GM04503 (cell line): ENCODE data around the gene CDH13.
A peak's percentile ranks its signal among the peaks of the same experiment; 100 is the strongest.

Experiments
- DNase-seq: peaks from one replicate; pipeline ENCODE4 v3.0.0-alpha.2; 2012; ENCODE audit warnings: low read depth

CDH13 gene

GRCh38 chr16:83307594-83307992, 680.8 kb downstream of the CDH13 start:
- no peak for DNase-seq

DNA sequence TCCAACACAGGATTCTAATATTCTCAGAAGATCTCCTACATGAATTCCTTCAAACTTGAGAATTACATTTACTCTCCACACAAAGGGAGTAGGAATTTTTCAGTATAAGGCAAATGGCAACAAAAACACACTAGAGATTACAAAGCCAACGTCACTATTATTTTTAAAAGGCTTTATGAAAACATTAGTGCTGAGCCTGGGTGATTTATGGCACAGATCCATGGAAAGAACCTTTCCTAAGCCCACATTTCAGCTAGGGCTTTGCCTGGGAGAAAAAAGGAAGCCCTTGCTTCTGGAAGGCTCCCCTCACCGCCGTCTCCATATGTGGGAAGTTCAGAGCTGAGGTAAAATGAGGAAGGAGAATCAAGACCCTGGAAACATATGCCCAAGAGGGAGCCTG, 681.6 kb downstream of the CDH13 start:
- DNase-seq: no peak

DNA sequence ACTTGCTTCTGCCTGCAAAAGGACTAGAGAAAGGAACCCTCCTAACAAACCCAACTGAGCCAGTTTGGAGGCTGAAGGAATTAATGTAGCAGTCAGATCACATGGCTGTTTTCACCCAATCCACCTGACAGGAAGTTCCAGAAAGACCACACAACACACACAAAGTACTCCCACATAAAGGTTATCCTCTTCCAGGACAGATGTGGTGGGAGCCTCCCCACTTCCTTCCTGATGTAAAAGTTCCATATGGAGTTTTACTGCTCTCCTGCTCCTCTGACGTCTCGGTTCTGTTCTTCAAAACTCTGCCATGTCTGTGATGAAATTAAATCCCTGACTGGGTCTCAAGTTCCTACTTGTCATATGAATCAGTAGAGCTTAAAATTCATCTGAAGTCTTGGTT, 684.0 kb downstream of the CDH13 start:
- no peak for DNase-seq

GRCh38 chr16:83312015-83312717, 685.4 kb downstream of the CDH13 start:
- DNase-seq: no peak

- no peak for DNase-seq
These were observed 686.0 kb downstream of the CDH13 start for GRCh38 chr16:83312718-83313245.

DNA sequence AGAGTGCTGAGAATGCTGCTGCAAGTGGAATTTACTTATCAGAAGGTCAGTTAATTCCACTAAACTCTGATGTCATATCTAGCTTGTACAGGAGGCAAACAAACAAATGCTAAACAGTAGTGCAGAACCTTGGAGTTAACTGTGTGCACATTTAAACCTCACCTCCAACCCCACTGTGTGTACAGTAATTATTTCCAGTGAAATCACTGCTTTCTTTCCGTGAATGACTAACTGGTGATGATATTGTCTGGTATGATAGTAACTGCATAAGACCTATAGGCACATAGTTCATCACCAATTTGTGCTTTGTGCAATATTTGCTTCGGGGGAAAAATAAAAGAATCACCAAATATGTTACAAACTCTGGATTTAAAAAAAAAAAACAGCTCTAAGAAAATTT, 688.5 kb downstream of the CDH13 start:
- no peak for DNase-seq

DNA sequence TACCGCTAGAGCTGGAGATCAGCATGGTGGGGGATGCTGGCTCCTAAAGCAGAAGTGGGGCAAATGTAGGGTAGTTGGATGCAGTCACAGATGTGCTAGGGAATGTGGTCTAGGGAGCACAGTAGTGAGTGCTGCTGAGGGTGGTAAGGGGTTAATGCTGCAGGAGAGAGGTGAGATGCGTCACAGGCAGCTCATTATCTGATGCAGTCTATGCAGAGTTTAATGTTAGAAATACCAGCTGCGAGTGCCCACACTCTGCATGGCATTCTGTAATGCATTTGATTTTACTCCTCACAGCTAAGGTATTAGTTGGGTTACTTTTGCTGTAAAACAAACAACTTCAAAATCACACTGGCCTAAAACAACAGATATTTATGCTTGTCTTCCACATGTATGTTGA, 689.7 kb downstream of the CDH13 start:
- DNase-seq: no peak

DNA sequence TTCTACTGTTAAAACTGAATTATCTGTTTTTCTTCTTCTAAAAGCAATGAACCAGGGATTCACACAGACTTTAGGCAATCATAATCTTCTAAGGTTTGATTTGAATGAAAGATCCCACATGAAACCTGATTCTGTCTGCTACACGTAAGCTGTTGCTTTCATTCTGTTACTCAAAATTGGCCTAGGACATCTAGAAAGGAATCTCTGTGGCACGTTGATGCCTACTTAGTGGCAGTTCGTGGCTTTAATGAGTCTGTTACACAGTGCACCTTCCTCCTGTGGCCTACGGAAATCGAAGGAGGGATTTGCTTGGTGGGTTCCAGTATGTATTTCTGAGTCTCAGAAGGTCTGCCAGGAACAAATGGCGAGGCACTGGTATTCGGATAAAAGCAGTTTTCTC, 691.6 kb downstream of the CDH13 start:
- no peak for DNase-seq

- peak; percentile 42 for DNase-seq
These were observed 702.2 kb downstream of the CDH13 start for GRCh38 chr16:83328936-83329335.

GRCh38 chr16:83329441-83329840, 702.7 kb downstream of the CDH13 start:
- no peak for DNase-seq

- no peak for DNase-seq
These were observed 703.5 kb downstream of the CDH13 start for GRCh38 chr16:83330251-83330650.

DNA sequence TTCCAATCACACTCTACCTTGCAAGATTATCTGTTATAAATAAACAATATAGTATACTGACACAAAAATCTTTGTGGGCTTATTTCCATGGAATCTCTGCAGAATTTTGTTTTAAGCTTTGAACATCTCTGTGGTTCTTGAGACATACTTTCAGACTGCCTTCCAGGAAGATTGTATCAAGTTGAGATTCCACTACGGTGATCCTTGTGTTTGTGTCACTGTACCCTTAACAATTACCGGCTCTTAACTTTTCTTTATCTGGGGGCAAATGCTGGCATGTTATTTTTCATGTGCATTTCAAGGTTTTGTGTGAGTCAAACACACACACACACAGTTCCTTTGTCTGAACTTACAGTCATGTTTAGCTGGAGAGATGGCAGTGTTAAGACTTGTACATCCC, 708.3 kb downstream of the CDH13 start:
- DNase-seq: no peak

GRCh38 chr16:83336603-83337002, 709.8 kb downstream of the CDH13 start:
- DNase-seq: peak; percentile 88

DNA sequence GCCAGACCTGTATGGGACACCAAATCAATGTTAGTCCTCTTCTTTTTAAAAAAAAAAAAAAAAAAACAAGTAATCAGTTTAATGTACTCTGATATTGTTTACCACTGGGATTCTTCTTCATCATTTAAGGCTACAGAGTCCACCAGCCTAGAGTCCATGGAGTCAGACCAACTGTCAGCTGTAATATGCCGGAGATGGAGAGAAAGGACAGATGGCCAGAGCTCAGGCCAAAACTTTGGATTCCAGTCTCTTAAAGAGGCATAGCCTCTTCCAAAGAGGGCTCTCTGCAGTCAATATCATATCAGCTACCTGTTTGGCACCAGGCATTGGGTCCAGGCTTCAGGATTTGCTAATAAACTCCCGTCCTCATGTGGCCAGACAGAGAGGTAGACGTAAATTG, 711.4 kb downstream of the CDH13 start:
- DNase-seq: no peak

DNA sequence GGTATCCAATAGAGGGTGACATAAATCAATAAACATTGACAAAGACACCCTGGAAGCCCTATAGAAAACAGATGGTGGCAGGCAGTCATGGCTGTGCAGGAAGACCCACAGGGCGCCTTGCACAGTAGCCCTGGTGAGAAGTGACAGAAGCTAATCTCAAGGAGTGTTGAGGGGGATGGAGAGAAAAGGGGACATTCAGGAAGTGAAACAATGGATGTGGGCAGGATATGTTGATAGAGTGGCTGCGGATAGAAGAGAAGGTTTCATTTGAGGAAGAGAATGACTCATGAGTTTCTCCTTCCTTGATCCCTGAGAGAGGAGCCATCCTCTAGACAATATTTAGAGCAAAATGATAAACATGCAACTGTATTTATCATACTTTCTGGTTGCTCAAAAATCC, 712.2 kb downstream of the CDH13 start:
- DNase-seq: no peak

- peak; percentile 93 for DNase-seq
These were observed 717.2 kb downstream of the CDH13 start for GRCh38 chr16:83343935-83344366.

GRCh38 chr16:83345846-83346640, 719.3 kb downstream of the CDH13 start:
- DNase-seq: no peak

- DNase-seq: no peak
These were observed 722.2 kb downstream of the CDH13 start for GRCh38 chr16:83348991-83349390.

DNA sequence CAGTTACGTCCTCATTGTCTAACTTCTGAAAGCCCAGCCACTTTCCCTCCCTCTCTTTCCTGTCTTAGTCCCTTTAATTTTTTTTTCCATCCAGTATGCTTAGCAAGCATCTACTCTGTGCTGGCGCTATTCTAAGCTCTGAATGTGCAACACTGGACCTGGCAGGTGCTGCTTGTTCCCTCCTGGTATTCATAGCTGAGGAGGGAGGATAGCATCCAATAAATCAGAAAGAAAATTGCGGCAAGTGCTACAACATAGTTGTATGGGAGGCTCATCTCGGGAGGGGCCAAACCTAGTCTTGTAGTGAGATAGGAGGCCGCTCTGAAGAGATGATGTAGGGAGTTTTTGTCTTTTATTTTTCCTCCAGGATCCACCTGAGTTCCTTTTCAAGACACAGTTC, 723.7 kb downstream of the CDH13 start:
- no peak for DNase-seq

- peak; percentile 85 for DNase-seq
These were observed 725.1 kb downstream of the CDH13 start for GRCh38 chr16:83351846-83352245.

- no peak for DNase-seq
These were observed 726.5 kb downstream of the CDH13 start for GRCh38 chr16:83353241-83353640.

- DNase-seq: no peak
These were observed 727.2 kb downstream of the CDH13 start for GRCh38 chr16:83354015-83354414.

- DNase-seq: no peak
These were observed 728.9 kb downstream of the CDH13 start for GRCh38 chr16:83355570-83356218.
